ENCODE data around the gene SECTM1. TPM values are rescaled to one million over a fixed set of nuclear protein-coding genes. Genes with fewer than 3 reads are reported as not detected.

Gene SECTM1
- total RNA-seq, 3 donors from 2014 or later: 2.6 to 3.8 (median 3.0) TPM

- peaks cover 2% of the 10 kb centered on the region for H3K27me3 Mint-ChIP-seq (ENCODE audit: low read depth)
- peaks cover 19% of the 10 kb centered on the region for H3K4me1 Mint-ChIP-seq (ENCODE audit: low read depth)
- no peak overlapping the region for H3K4me3 Mint-ChIP-seq
- no peaks in the 10 kb centered on the region for H3K36me3 Mint-ChIP-seq (ENCODE audit: insufficient read depth)
- no peaks in the 10 kb centered on the region for H3K9me3 Mint-ChIP-seq
- no peak for DNase-seq
- no peak for ATAC-seq
Measured at GRCh38 chr17:82329683-82330321, 3.8 kb downstream of the SECTM1 start.

- no peak for ATAC-seq
- Mint-ChIP-seq H3K27me3 (ENCODE audit: low read depth) (peaks cover 2% of the 10 kb centered on the region), H3K4me3 (no peak overlapping the region), H3K36me3 (ENCODE audit: insufficient read depth) (no peaks in the 10 kb centered on the region), H3K4me1 (ENCODE audit: low read depth) (peaks cover 17% of the 10 kb centered on the region), H3K9me3 (no peaks in the 10 kb centered on the region)
- no peak for DNase-seq
Measured at GRCh38 chr17:82328994-82329507, 4.5 kb downstream of the SECTM1 start.

GRCh38 chr17:82328141-82328993 is 5.2 kb downstream of the SECTM1 start:
- Mint-ChIP-seq H3K4me1 (ENCODE audit: low read depth) (peaks cover 19% of the 10 kb centered on the region), H3K9me3 (no peaks in the 10 kb centered on the region), H3K27me3 (ENCODE audit: low read depth) (peaks cover 2% of the 10 kb centered on the region), H3K36me3 (ENCODE audit: insufficient read depth) (no peaks in the 10 kb centered on the region), H3K4me3 (no peak overlapping the region)
- ATAC-seq: no peak
- no peak for DNase-seq

- DNase-seq (no peak), ATAC-seq (no peak)
- Mint-ChIP-seq H3K4me1 (ENCODE audit: low read depth) (peaks cover 18% of the 10 kb centered on the region), H3K9me3 (no peaks in the 10 kb centered on the region), H3K27me3 (ENCODE audit: low read depth) (peaks cover 1% of the 10 kb centered on the region), H3K4me3 (no peak overlapping the region), H3K36me3 (ENCODE audit: insufficient read depth) (no peaks in the 10 kb centered on the region)
Measured at GRCh38 chr17:82327757-82328140, 5.8 kb downstream of the SECTM1 start.

- no peak overlapping the region for H3K4me3 Mint-ChIP-seq
Measured at GRCh38 chr17:82327289-82327688, 6.3 kb downstream of the SECTM1 start.

GRCh38 chr17:82325286-82326180 is 8.0 kb downstream of the SECTM1 start:
- DNase-seq (no peak), ATAC-seq (no peak)
- Mint-ChIP-seq H3K9me3 (no peaks in the 10 kb centered on the region), H3K36me3 (ENCODE audit: insufficient read depth) (no peaks in the 10 kb centered on the region), H3K27me3 (ENCODE audit: low read depth) (no peaks in the 10 kb centered on the region), H3K4me3 (no peak overlapping the region), H3K4me1 (ENCODE audit: low read depth) (peaks cover 22% of the 10 kb centered on the region)

More at GRCh38 chr17:82327289-82327688, 6.3 kb downstream of the SECTM1 start:
- H3K36me3 Mint-ChIP-seq (ENCODE audit: insufficient read depth): no peaks in the 10 kb centered on the region
- H3K9me3 Mint-ChIP-seq: no peaks in the 10 kb centered on the region
- peaks cover 18% of the 10 kb centered on the region for H3K4me1 Mint-ChIP-seq (ENCODE audit: low read depth)
- no peaks in the 10 kb centered on the region for H3K27me3 Mint-ChIP-seq (ENCODE audit: low read depth)
- DNase-seq (no peak), ATAC-seq (no peak)

- ATAC-seq (no peak), DNase-seq (no peak)
- Mint-ChIP-seq H3K9me3 (no peaks in the 10 kb centered on the region), H3K4me1 (ENCODE audit: low read depth) (peaks cover 22% of the 10 kb centered on the region), H3K36me3 (ENCODE audit: insufficient read depth) (no peaks in the 10 kb centered on the region), H3K27me3 (ENCODE audit: low read depth) (no peaks in the 10 kb centered on the region), H3K4me3 (peak overlapping the region; percentile 43)
Measured at GRCh38 chr17:82324566-82325285, 8.8 kb downstream of the SECTM1 start.

GRCh38 chr17:82323514-82324234 is 9.9 kb downstream of the SECTM1 start:
- Mint-ChIP-seq H3K9me3 (no peaks in the 10 kb centered on the region), H3K4me3 (peak overlapping the region; percentile 56), H3K4me1 (ENCODE audit: low read depth) (peaks cover 22% of the 10 kb centered on the region), H3K36me3 (ENCODE audit: insufficient read depth) (no peaks in the 10 kb centered on the region), H3K27me3 (ENCODE audit: low read depth) (no peaks in the 10 kb centered on the region)
- DNase-seq (no peak), ATAC-seq (no peak)

GRCh38 chr17:82322526-82323453 is 10.8 kb downstream of the SECTM1 start:
- ATAC-seq (no peak), DNase-seq (no peak)
- Mint-ChIP-seq H3K9me3 (no peaks in the 10 kb centered on the region), H3K27me3 (ENCODE audit: low read depth) (no peaks in the 10 kb centered on the region), H3K4me3 (peak overlapping the region; percentile 80), H3K4me1 (ENCODE audit: low read depth) (peaks cover 22% of the 10 kb centered on the region), H3K36me3 (ENCODE audit: insufficient read depth) (no peaks in the 10 kb centered on the region)

- ATAC-seq (no peak), DNase-seq (no peak)
- Mint-ChIP-seq H3K4me3 (peak overlapping the region; percentile 80), H3K4me1 (ENCODE audit: low read depth) (peaks cover 22% of the 10 kb centered on the region), H3K9me3 (no peaks in the 10 kb centered on the region), H3K36me3 (ENCODE audit: insufficient read depth) (no peaks in the 10 kb centered on the region), H3K27me3 (ENCODE audit: low read depth) (no peaks in the 10 kb centered on the region)
Measured at GRCh38 chr17:82321947-82322466, 11.6 kb downstream of the SECTM1 start.

GRCh38 chr17:82320956-82321927 is 12.3 kb downstream of the SECTM1 start:
- peaks cover 22% of the 10 kb centered on the region for H3K4me1 Mint-ChIP-seq (ENCODE audit: low read depth)
- H3K4me3 Mint-ChIP-seq: peak overlapping the region; percentile 80
- H3K9me3 Mint-ChIP-seq: no peaks in the 10 kb centered on the region
- DNase-seq (peak; percentile 85), ATAC-seq (peak; percentile 59 to 62)
- no peaks in the 10 kb centered on the region for H3K27me3 Mint-ChIP-seq (ENCODE audit: low read depth)
- no peaks in the 10 kb centered on the region for H3K36me3 Mint-ChIP-seq (ENCODE audit: insufficient read depth)
